ENCODE results near the gene SENP5. TPM values are rescaled to one million over a fixed set of nuclear protein-coding genes. Genes with fewer than 3 reads are reported as not detected.

SENP5 gene
- total RNA-seq, 6 experiments from 2014 or later = 13.0 to 21.9 (median 15.3) TPM

DNA sequence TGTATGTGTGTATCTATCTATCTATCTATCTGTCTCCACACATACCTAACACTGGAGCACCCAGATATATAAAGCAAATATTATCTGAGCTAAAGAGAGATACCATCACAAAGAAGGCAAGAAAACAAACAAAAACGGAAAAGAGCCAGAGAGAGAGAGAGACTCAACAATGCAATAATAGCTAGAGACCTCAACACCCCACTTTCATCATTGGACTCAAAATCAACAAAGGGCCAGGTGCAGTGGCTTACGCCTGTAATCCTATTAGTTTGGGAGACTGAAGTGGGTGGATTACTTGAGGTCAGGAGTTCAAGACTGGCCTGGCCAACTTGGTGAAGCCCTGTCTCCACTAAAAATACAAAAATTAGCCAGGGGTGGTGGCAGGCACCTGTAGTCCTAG lies 51.2 kb downstream of the SENP5 start:
- no peak for ATAC-seq
- Histone ChIP-seq H3K36me3 (peaks cover 0 to 5% (median 2%) of the 10 kb centered on the region in 4 donors), H3K27me3 (no peaks in the 10 kb centered on the region), H3K4me3 (no peak overlapping the region), H3K4me1 (no peaks in the 10 kb centered on the region), H3K9me3 (no peaks in the 10 kb centered on the region), H3K27ac (no peak overlapping the region)
- intact Hi-C loops (cut with DNase I) = no loop called here
- 77% methylated on average over 2 of the region's 2 CpGs for WGBS (ENCODE audit: insufficient coverage, low coverage, low lambda C conversion rate, missing lambda C conversion rate)
- TF ChIP-seq POLR2A (IDR thresholded peaks at IDR 0.05) = no peak
- TF ChIP-seq, protein P1, sequence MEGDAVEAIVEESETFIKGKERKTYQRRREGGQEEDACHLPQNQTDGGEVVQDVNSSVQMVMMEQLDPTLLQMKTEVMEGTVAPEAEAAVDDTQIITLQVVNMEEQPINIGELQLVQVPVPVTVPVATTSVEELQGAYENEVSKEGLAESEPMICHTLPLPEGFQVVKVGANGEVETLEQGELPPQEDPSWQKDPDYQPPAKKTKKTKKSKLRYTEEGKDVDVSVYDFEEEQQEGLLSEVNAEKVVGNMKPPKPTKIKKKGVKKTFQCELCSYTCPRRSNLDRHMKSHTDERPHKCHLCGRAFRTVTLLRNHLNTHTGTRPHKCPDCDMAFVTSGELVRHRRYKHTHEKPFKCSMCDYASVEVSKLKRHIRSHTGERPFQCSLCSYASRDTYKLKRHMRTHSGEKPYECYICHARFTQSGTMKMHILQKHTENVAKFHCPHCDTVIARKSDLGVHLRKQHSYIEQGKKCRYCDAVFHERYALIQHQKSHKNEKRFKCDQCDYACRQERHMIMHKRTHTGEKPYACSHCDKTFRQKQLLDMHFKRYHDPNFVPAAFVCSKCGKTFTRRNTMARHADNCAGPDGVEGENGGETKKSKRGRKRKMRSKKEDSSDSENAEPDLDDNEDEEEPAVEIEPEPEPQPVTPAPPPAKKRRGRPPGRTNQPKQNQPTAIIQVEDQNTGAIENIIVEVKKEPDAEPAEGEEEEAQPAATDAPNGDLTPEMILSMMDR (IDR thresholded peaks at IDR 0.05) = no peak
- no peak for DNase-seq

DNA sequence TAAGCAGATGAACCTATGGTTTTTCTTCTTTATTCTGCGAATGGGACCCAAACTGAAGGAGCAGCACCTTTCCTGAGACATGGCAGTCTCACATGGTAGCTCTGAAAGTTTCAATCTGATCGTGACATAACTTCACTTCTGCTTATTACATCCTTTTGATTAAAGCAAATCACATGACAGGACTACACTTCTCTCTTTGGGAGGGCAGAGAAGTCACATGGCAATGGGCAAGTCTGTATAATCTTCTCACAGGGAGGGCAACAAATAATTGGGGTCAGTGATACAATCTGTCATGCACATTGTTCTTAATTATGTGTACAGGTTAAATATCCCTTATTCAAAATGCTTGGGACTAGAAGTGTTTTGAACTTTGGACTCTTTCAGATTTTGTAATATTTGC lies 53.0 kb downstream of the SENP5 start:
- ATAC-seq = peak in 3 of 4 donors; percentile 19 to 51 (median 40)
- no peaks in the 10 kb centered on the region for H3K36me3 ChIP-seq
- DNase-seq = no peak
- intact Hi-C loops (cut with DNase I) = no loop called here
- no peak overlapping the region for H3K27ac ChIP-seq
- no peak overlapping the region for H3K4me3 ChIP-seq
- 52% methylated on average over 2 of the region's 2 CpGs for WGBS (ENCODE audit: insufficient coverage, low coverage, low lambda C conversion rate, missing lambda C conversion rate)
- no peaks in the 10 kb centered on the region for H3K4me1 ChIP-seq
- no peaks in the 10 kb centered on the region for H3K9me3 ChIP-seq
- H3K27me3 ChIP-seq = no peaks in the 10 kb centered on the region
- TF ChIP-seq, protein P1 (IDR thresholded peaks at IDR 0.05) = no peak
- no peak for TF ChIP-seq POLR2A (IDR thresholded peaks at IDR 0.05)

DNA sequence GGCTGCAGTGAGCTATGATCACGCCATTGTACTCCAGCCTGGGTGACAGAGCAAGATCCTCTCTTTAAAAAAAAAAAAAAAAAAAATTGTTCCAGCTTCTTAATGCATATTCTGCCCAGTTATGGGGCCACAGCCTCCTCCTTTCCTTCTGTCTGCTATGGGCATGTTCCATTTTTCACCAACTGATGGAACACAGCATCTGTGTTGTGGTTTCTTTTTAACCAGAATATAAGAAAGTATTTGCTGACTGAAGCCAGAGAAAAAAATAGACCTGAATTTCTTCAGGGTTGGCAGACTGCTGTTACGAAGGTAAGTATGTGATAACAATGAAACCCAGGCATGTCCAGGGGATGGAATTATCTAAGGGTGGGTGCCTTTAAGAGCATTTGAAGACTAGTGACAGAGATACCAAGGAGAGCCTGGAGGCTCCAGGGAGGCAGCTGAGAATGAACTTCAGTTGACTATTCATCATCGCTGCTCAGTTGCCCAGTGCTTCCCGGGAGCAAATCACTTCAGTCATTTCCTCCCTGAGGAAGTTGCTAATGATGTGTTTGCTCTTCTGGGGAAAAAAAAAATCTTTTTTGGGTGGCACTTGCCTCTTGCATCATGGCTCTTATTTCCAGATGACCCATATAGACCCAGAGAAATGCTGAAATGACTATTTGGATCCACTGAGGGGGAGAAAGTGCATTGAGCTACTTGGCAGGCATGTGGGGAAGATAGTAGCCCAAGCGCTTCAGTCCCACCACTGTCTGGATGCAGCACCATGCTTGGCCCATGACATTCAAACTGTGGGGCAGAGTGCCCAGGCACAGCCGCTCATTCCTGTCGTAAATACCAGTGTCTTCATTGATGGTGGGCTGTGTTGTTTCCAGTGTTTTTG lies 60.1 kb downstream of the SENP5 start:
- peak; percentile 11 to 64 (median 46) for ATAC-seq
- DNase-seq = no peak
- Histone ChIP-seq H3K4me3 (no peak overlapping the region), H3K27me3 (no peaks in the 10 kb centered on the region), H3K9me3 (no peaks in the 10 kb centered on the region), H3K27ac (no peak overlapping the region), H3K36me3 (peaks cover 0 to 36% (median 12%) of the 10 kb centered on the region in 4 donors), H3K4me1 (no peaks in the 10 kb centered on the region)
- intact Hi-C loops (cut with DNase I) = no loop called here
- 89% methylated on average over 4 of the region's 7 CpGs for WGBS (ENCODE audit: insufficient coverage, low coverage, low lambda C conversion rate, missing lambda C conversion rate)
- TF ChIP-seq, protein P1 (IDR thresholded peaks at IDR 0.05) = no peak
- TF ChIP-seq POLR2A (IDR thresholded peaks at IDR 0.05) = no peak

DNA sequence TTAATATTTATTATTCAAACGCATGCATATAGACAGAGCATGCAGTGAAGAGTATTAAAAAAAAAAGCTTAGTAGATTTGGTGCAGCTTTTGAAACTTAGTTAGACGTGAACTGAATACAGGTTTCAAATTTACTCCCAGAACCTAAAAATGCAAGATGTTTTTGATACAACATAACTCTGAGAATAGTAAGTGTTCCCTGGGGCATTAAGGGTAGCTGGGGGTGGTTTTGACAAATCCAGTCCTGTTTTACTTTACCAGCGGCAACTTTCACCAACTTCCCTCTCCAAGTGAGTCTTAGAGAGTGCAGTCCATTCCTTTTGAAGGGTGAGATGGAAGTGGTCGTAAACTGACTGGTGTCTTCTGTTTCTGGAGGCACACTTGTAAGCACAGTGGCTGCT lies 63.4 kb downstream of the SENP5 start:
- TF ChIP-seq, protein P1 (IDR thresholded peaks at IDR 0.05) = no peak
- TF ChIP-seq POLR2A (IDR thresholded peaks at IDR 0.05) = no peak
- Histone ChIP-seq H3K27ac (no peak overlapping the region), H3K4me1 (no peaks in the 10 kb centered on the region), H3K9me3 (no peaks in the 10 kb centered on the region), H3K27me3 (no peaks in the 10 kb centered on the region), H3K36me3 (peaks cover 0 to 69% (median 27%) of the 10 kb centered on the region in 4 donors), H3K4me3 (no peak overlapping the region)
- intact Hi-C loops (cut with DNase I) = no loop called here
- ATAC-seq = no peak
- no peak for DNase-seq
- WGBS (ENCODE audit: insufficient coverage, low coverage, low lambda C conversion rate, missing lambda C conversion rate) = 96% methylated on average over 4 of the region's 4 CpGs

Data from right lobe of liver (tissue), 6 donors.